ENCODE data around the gene IL22RA1. TPM values are rescaled to one million over a fixed set of nuclear protein-coding genes. Genes with fewer than 3 reads are reported as not detected.

Gene IL22RA1
- total RNA-seq, 4 donors from 2014 or later = 16.6 to 36.4 (median 27.8) TPM

- no peak for TF ChIP-seq POLR2AphosphoS5 (IDR thresholded peaks at IDR 0.05)
- TF ChIP-seq EP300 (IDR thresholded peaks at IDR 0.05) = no peak
- no peak for TF ChIP-seq CTCF (IDR thresholded peaks at IDR 0.05)
- no peak for TF ChIP-seq POLR2A (IDR thresholded peaks at IDR 0.05)
- WGBS = 62% methylated on average over 14 of the region's 18 CpGs
- Histone ChIP-seq H3K36me3 (no peaks in the 10 kb centered on the region), H3K4me3 (no peak overlapping the region), H3K27ac (peak overlapping the region; percentile 60), H3K27me3 (no peaks in the 10 kb centered on the region), H3K9me3 (no peaks in the 10 kb centered on the region), H3K4me1 (peaks cover 60% of the 10 kb centered on the region)
- no peak for DNase-seq (ENCODE audit: low spot score in 2 of 2)
Measured at GRCh38 chr1:24107462-24108138, 35.3 kb downstream of the IL22RA1 start.

GRCh38 chr1:24105368-24106160 lies 37.4 kb downstream of the IL22RA1 start:
- Histone ChIP-seq H3K27me3 (no peaks in the 10 kb centered on the region), H3K4me1 (peaks cover 46% of the 10 kb centered on the region), H3K27ac (peak overlapping the region; percentile 71), H3K36me3 (no peaks in the 10 kb centered on the region), H3K9me3 (no peaks in the 10 kb centered on the region), H3K4me3 (no peak overlapping the region)
- no peak for DNase-seq (ENCODE audit: low spot score in 2 of 2)
- 84% methylated on average over 19 of the region's 19 CpGs for WGBS
- TF ChIP-seq CTCF (IDR thresholded peaks at IDR 0.05) (no peak), EP300 (IDR thresholded peaks at IDR 0.05) (no peak), POLR2AphosphoS5 (IDR thresholded peaks at IDR 0.05) (no peak), POLR2A (IDR thresholded peaks at IDR 0.05) (no peak)

GRCh38 chr1:24104854-24105253 lies 38.1 kb downstream of the IL22RA1 start:
- H3K4me1 ChIP-seq = peaks cover 43% of the 10 kb centered on the region
- no peak overlapping the region for H3K4me3 ChIP-seq
- no peak for DNase-seq (ENCODE audit: low spot score in 2 of 2)
- H3K36me3 ChIP-seq = no peaks in the 10 kb centered on the region
- TF ChIP-seq EP300 (IDR thresholded peaks at IDR 0.05) = no peak
- TF ChIP-seq POLR2AphosphoS5 (IDR thresholded peaks at IDR 0.05) = no peak
- no peak for TF ChIP-seq POLR2A (IDR thresholded peaks at IDR 0.05)
- TF ChIP-seq CTCF (IDR thresholded peaks at IDR 0.05) = no peak
- H3K27ac ChIP-seq = peak overlapping the region; percentile 71
- no peaks in the 10 kb centered on the region for H3K9me3 ChIP-seq
- H3K27me3 ChIP-seq = no peaks in the 10 kb centered on the region
- 68% methylated on average over 6 of the region's 7 CpGs for WGBS

GRCh38 chr1:24103879-24104278 lies 39.1 kb downstream of the IL22RA1 start:
- no peaks in the 10 kb centered on the region for H3K36me3 ChIP-seq
- H3K9me3 ChIP-seq = no peaks in the 10 kb centered on the region
- 92% methylated on average over 3 of the region's 3 CpGs for WGBS
- no peak overlapping the region for H3K4me3 ChIP-seq
- H3K27me3 ChIP-seq = no peaks in the 10 kb centered on the region
- TF ChIP-seq EP300 (IDR thresholded peaks at IDR 0.05) (no peak), CTCF (IDR thresholded peaks at IDR 0.05) (no peak), POLR2AphosphoS5 (IDR thresholded peaks at IDR 0.05) (no peak), POLR2A (IDR thresholded peaks at IDR 0.05) (no peak)
- peaks cover 43% of the 10 kb centered on the region for H3K4me1 ChIP-seq
- no peak for DNase-seq (ENCODE audit: low spot score in 2 of 2)
- H3K27ac ChIP-seq = no peak overlapping the region

GRCh38 chr1:24103408-24103807 lies 39.5 kb downstream of the IL22RA1 start:
- no peak overlapping the region for H3K4me3 ChIP-seq
- peaks cover 38% of the 10 kb centered on the region for H3K4me1 ChIP-seq
- WGBS = 63% methylated on average over 3 of the region's 3 CpGs
- H3K36me3 ChIP-seq = no peaks in the 10 kb centered on the region
- DNase-seq (ENCODE audit: low spot score in 2 of 2) = no peak
- no peaks in the 10 kb centered on the region for H3K9me3 ChIP-seq
- TF ChIP-seq POLR2A (IDR thresholded peaks at IDR 0.05) = no peak
- no peak for TF ChIP-seq CTCF (IDR thresholded peaks at IDR 0.05)
- no peak for TF ChIP-seq POLR2AphosphoS5 (IDR thresholded peaks at IDR 0.05)
- TF ChIP-seq EP300 (IDR thresholded peaks at IDR 0.05) = no peak
- H3K27me3 ChIP-seq = no peaks in the 10 kb centered on the region
- no peak overlapping the region for H3K27ac ChIP-seq
